ENCODE measurements around the gene GPR12. TPM values are rescaled to one million over a fixed set of nuclear protein-coding genes. Genes with fewer than 3 reads are reported as not detected.

GPR12 gene
- total and polyA plus RNA-seq, 9 donors, result 0.07 to 0.12 TPM; not detected in 7

DNA sequence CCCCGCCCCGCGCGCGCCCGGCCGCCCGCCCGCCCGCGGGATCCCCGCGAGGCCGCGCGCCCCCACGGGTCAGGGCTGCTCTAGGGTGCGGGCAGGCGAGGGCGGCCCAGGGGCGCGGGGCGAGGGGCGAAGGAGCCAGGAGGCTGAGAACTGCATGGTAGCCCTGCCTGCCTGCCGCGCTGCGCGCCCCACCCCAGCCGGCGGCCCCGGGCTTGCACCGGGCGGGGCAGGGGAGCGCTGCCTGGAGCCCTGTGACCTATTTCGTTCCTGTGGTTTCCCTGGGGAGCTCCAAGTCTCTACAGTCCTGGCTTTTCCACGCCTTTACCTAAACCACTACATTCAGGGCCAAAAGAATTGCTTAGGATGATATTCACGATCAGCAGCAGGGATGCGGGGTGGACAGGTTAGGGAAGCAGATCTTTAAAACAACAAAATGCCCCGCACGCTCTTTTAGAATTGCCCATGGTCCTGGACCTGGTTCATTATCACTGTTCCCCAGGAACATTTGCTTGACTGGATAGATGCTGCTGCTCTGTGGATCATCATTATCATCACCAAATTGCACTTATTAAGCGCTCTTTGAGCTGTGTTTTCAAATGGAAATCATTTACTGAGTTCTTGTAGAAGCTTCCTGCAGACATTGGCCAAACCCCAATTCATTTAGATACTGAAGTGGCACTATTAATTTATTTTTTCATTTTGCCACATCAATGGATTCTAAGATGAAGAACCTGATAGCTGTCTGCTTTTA lies 421 bp upstream of the GPR12 start:
- H3K27me3 ChIP-seq, result no peaks in the 10 kb centered on the region
- no peaks in the 10 kb centered on the region for H3K9me3 ChIP-seq
- no peak overlapping the region for H3K27ac ChIP-seq
- H3K4me1 ChIP-seq (ENCODE audit: insufficient read depth), result peaks cover 2% of the 10 kb centered on the region
- TF ChIP-seq, protein P1, sequence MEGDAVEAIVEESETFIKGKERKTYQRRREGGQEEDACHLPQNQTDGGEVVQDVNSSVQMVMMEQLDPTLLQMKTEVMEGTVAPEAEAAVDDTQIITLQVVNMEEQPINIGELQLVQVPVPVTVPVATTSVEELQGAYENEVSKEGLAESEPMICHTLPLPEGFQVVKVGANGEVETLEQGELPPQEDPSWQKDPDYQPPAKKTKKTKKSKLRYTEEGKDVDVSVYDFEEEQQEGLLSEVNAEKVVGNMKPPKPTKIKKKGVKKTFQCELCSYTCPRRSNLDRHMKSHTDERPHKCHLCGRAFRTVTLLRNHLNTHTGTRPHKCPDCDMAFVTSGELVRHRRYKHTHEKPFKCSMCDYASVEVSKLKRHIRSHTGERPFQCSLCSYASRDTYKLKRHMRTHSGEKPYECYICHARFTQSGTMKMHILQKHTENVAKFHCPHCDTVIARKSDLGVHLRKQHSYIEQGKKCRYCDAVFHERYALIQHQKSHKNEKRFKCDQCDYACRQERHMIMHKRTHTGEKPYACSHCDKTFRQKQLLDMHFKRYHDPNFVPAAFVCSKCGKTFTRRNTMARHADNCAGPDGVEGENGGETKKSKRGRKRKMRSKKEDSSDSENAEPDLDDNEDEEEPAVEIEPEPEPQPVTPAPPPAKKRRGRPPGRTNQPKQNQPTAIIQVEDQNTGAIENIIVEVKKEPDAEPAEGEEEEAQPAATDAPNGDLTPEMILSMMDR (IDR thresholded peaks at IDR 0.05), result no peak
- no peak for TF ChIP-seq POLR2A (IDR thresholded peaks at IDR 0.05)
- TF ChIP-seq EP300 (IDR thresholded peaks at IDR 0.05), result no peak
- intact Hi-C loops (cut with DNase I), result no loop called here
- H3K36me3 ChIP-seq, result no peaks in the 10 kb centered on the region
- no peak for DNase-seq
- no peak overlapping the region for H3K4me3 ChIP-seq
- WGBS, 3 donors, result 5 to 14% (median 11%) methylated on average over 17 to 40 of the region's 41 CpGs

DNA sequence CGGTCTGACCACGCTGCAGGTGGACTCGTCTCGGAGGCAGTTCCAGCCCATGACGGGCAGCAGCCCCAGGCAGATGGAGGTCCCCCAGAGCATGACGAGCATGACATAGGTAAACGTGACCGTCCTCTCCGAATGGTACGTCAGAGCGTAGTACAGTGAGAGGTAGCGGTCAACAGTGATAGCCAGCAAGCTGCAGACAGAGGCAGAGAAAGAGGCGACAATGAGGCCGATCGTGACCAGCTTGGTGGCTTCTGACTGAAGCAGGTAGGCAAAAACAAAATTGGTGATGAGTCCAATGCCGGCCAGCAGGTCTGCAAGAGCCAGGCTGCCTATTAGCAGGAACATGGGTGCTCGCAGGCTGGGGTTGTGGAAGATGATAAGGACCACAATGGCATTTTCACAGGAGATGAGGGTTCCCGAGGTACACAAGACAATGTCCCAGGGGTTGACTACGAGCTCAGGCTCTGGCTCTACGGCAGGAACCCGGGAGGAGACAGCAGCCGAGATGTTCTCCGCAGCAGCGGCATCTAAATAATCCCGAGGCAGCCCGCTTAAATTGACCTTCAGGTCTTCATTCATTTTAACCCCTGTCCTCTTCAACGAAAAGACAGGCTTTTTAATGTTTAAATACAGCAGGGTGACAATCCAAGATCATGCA lies 1.2 kb downstream of the GPR12 start:
- TF ChIP-seq POLR2A (IDR thresholded peaks at IDR 0.05), result no peak
- TF ChIP-seq, protein P1 (IDR thresholded peaks at IDR 0.05), result no peak
- TF ChIP-seq EP300 (IDR thresholded peaks at IDR 0.05), result no peak
- H3K9me3 ChIP-seq, result no peaks in the 10 kb centered on the region
- H3K4me3 ChIP-seq, result no peak overlapping the region
- no peaks in the 10 kb centered on the region for H3K36me3 ChIP-seq
- H3K27me3 ChIP-seq, result no peaks in the 10 kb centered on the region
- no peak for DNase-seq
- peaks cover 2% of the 10 kb centered on the region for H3K4me1 ChIP-seq (ENCODE audit: insufficient read depth)
- no peak overlapping the region for H3K27ac ChIP-seq
- 54 to 59% (median 54%) methylated on average over 27 of the region's 27 CpGs for WGBS, 3 donors
- intact Hi-C loops (cut with DNase I), result loop anchor here in 1 of 4 donors (10.0 kb wide), 1 partner anchor 745 kb away; no protein-coding TSS in a partner anchor

DNA sequence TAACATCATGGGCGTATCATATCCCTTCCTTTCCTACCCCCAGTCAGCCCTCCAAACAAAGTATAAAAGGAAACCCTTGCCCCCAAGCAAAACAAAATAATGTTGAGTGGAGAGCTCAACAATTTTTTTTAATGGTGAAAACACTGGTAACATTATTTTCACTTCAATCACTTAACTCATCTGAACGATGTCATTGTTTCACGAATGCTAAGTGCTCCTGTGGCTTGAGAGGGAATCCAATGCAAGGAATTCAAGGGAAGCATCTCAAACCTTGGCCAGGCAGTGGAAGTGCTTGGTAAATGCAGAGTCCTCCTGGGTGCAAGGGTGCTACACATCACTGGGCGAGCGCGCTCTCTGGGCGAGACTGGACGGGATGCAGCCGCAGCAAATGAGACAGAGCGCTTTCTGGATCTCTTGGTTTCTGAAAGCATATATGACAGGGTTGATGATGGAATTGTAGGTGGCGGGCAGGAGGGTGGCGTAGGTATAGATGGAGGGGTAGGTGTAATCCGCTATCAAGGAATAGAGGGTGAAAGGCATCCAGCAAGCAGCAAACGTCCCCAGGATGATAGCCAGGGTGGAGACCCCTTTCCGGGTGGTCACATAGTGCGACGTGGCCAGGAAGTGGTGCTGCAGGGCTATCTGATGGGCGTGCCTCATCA lies 2.0 kb downstream of the GPR12 start:
- H3K4me3 ChIP-seq, result no peak overlapping the region
- no peaks in the 10 kb centered on the region for H3K9me3 ChIP-seq
- H3K27me3 ChIP-seq, result no peaks in the 10 kb centered on the region
- no peak for DNase-seq
- intact Hi-C loops (cut with DNase I), result loop anchor here in 1 of 4 donors (10.0 kb wide), 1 partner anchor 746 kb away; no protein-coding TSS in a partner anchor
- no peak overlapping the region for H3K27ac ChIP-seq
- H3K36me3 ChIP-seq, result no peaks in the 10 kb centered on the region
- 80 to 86% (median 80%) methylated on average over 18 of the region's 18 CpGs for WGBS, 3 donors
- TF ChIP-seq, protein P1 (IDR thresholded peaks at IDR 0.05), result no peak
- no peak for TF ChIP-seq EP300 (IDR thresholded peaks at IDR 0.05)
- no peak for TF ChIP-seq POLR2A (IDR thresholded peaks at IDR 0.05)
- H3K4me1 ChIP-seq (ENCODE audit: insufficient read depth), result peaks cover 2% of the 10 kb centered on the region

DNA sequence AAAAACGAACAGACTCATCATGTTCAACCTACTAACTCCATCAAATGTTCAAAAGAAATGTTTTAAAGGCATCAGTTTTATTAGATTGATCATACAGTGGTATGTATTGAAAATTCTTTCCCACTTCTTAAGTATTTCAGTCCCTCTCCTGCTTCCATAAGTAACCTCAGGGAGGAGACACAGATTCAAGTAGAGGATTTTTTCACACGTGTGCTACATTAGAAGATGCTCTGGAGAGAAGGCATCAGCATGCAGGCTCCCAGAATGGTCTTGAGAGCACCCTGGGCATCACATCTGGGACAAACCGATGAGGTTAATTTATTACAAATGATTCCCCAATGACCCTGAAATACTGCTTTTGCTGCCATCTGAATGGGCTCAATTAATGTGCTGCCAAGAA lies 3.6 kb downstream of the GPR12 start:
- H3K9me3 ChIP-seq, result no peaks in the 10 kb centered on the region
- peaks cover 2% of the 10 kb centered on the region for H3K4me1 ChIP-seq (ENCODE audit: insufficient read depth)
- H3K27ac ChIP-seq, result no peak overlapping the region
- TF ChIP-seq POLR2A (IDR thresholded peaks at IDR 0.05) (no peak), EP300 (IDR thresholded peaks at IDR 0.05) (no peak)
- TF ChIP-seq, protein P1 (IDR thresholded peaks at IDR 0.05), result no peak
- 38 to 50% (median 43%) methylated on average over 3 of the region's 3 CpGs for WGBS, 3 donors
- no peak for DNase-seq
- no peak overlapping the region for H3K4me3 ChIP-seq
- no peaks in the 10 kb centered on the region for H3K36me3 ChIP-seq
- intact Hi-C loops (cut with DNase I), result loop anchor here in 1 of 4 donors (10.0 kb wide), 1 partner anchor 748 kb away; no protein-coding TSS in a partner anchor
- no peaks in the 10 kb centered on the region for H3K27me3 ChIP-seq
